GM23338 (cell line): ENCODE results near the gene PHLDB3.
A peak's percentile ranks its signal among the peaks of the same experiment; 100 is the strongest.

Experiments
- CREB1 ChIP-seq: fragments of 250-450 bp; sonication (Bioruptor Pico); IDR thresholded peaks from 2 replicates; pipeline ENCODE4 v1.5.0; 2020; ENCODE audit warnings: low read depth, mild to moderate bottlenecking, moderate library complexity
- EZH2 ChIP-seq: fragments of 200-600 bp; sonication (generic); IDR thresholded peaks from one replicate; pipeline ENCODE4 v1.8.0; 2017; ENCODE audit warnings: antibody characterized with exemption, mild to moderate bottlenecking, low read depth; ENCODE audit not compliant: unreplicated experiment
- EZH2phosphoT487 ChIP-seq: fragments of 200-600 bp; sonication (generic); IDR thresholded peaks from one replicate; pipeline ENCODE4 v1.8.1; 2018; ENCODE audit warnings: antibody characterized with exemption; ENCODE audit not compliant: unreplicated experiment
- NANOG ChIP-seq: IDR thresholded peaks from 2 replicates; pipeline ENCODE4 v1.6.1; 2016; ENCODE audit warnings: antibody characterized with exemption, borderline replicate concordance
- POLR2AphosphoS5 ChIP-seq: IDR thresholded peaks from 2 replicates; pipeline ENCODE4 v1.6.1; 2016; ENCODE audit warnings: antibody characterized with exemption, low read depth
- ZNF114 ChIP-seq: fragments of 250-450 bp; sonication (Bioruptor Pico); IDR thresholded peaks from 2 replicates; pipeline ENCODE4 v1.5.0; 2020; ENCODE audit warnings: mild to moderate bottlenecking, moderate library complexity
- ZNF331 ChIP-seq: fragments of 250-450 bp; sonication (Bioruptor Pico); IDR thresholded peaks from 2 replicates; pipeline ENCODE4 v1.5.0; 2020; ENCODE audit warnings: low read depth, mild to moderate bottlenecking, moderate library complexity
- TF ChIP-seq, protein P1 (sequence below), 2 experiments: fragments of 200-600 bp in 1 of 2; sonication (generic) in 1 of 2; conservative IDR thresholded peaks; 2 replicates each; pipeline versions ENCODE4 v1.5.1 to v1.6.1; 2016 to 2017; ENCODE audit warnings: antibody characterized with exemption in 2 of 2, low read depth in 2 of 2, mild to moderate bottlenecking in 2 of 2, moderate library complexity in 1 of 2
- TF ChIP-seq, protein P2 (sequence below): IDR thresholded peaks from one replicate; pipeline ENCODE4 v1.6.1; 2018; ENCODE audit warnings: antibody characterized with exemption; ENCODE audit not compliant: unreplicated experiment

DNA sequence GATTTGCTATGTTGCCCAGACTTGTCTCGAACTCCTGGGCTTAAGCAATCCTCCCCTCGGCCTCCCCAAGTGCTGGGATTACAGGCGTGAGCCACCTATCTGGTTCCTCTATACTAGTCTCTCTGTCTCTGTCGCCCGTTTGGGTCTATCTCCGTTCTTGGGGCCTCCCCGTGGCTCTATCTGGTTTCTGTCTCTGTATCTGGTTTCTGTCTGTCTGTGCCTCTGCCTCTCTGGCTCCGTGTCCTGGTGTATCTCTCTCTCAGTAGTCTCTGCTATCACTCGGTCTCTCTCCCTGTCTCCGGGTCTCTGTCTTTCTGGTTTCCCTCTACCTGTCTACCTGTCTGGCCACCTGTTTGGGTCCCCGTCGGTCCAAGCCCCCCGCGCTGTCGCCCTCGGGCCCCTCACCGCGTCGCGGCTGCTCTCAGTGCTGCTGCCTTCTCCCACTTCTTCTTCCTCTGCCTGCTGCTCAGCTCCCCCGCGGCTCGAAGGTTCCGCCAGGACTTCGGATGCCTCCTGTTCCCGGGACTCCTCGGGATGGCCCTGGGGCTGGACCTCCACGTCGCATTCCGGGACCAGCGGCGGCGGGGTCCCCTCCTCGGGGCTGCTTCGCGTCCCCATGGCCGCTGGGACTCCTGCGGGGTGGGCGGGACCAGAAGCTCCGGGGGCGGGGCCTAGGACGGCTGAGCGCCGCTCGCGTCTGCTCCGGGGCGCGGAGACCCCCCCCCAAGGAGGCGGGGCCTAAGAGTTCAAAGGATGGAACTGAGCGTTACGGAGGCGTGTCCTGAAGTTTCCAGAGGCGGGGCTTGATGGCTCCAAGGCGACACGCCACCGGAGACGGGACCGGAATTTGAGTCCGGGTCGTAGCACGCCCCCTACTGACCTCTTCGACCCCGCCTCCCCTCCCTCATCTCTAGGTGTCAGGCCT lies 783 bp downstream of the PHLDB3 start:
- TF ChIP-seq EZH2phosphoT487 (no peak), POLR2AphosphoS5 (peak; percentile 54; the same call in 1 of the 2 replicates), ZNF331 (no peak), EZH2 (no peak), ZNF114 (CRISPR knock-in tag) (no peak), NANOG (no peak), CREB1 (CRISPR knock-in tag) (0 out of 2 replicates have a peak, but pooled peaks have one; percentile 37)
- TF ChIP-seq, protein P1, sequence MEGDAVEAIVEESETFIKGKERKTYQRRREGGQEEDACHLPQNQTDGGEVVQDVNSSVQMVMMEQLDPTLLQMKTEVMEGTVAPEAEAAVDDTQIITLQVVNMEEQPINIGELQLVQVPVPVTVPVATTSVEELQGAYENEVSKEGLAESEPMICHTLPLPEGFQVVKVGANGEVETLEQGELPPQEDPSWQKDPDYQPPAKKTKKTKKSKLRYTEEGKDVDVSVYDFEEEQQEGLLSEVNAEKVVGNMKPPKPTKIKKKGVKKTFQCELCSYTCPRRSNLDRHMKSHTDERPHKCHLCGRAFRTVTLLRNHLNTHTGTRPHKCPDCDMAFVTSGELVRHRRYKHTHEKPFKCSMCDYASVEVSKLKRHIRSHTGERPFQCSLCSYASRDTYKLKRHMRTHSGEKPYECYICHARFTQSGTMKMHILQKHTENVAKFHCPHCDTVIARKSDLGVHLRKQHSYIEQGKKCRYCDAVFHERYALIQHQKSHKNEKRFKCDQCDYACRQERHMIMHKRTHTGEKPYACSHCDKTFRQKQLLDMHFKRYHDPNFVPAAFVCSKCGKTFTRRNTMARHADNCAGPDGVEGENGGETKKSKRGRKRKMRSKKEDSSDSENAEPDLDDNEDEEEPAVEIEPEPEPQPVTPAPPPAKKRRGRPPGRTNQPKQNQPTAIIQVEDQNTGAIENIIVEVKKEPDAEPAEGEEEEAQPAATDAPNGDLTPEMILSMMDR (conservative IDR thresholded peaks at IDR 0.05; ENCODE audit: low read depth in 2 of 2), result peak in 1 of 2 experiments; percentile 64; a peak in 3 of 4 replicates
- TF ChIP-seq, protein P2, sequence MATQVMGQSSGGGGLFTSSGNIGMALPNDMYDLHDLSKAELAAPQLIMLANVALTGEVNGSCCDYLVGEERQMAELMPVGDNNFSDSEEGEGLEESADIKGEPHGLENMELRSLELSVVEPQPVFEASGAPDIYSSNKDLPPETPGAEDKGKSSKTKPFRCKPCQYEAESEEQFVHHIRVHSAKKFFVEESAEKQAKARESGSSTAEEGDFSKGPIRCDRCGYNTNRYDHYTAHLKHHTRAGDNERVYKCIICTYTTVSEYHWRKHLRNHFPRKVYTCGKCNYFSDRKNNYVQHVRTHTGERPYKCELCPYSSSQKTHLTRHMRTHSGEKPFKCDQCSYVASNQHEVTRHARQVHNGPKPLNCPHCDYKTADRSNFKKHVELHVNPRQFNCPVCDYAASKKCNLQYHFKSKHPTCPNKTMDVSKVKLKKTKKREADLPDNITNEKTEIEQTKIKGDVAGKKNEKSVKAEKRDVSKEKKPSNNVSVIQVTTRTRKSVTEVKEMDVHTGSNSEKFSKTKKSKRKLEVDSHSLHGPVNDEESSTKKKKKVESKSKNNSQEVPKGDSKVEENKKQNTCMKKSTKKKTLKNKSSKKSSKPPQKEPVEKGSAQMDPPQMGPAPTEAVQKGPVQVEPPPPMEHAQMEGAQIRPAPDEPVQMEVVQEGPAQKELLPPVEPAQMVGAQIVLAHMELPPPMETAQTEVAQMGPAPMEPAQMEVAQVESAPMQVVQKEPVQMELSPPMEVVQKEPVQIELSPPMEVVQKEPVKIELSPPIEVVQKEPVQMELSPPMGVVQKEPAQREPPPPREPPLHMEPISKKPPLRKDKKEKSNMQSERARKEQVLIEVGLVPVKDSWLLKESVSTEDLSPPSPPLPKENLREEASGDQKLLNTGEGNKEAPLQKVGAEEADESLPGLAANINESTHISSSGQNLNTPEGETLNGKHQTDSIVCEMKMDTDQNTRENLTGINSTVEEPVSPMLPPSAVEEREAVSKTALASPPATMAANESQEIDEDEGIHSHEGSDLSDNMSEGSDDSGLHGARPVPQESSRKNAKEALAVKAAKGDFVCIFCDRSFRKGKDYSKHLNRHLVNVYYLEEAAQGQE, result no peak
